ENCODE measurements around the gene COX6A1. TPM values are rescaled to one million over a fixed set of nuclear protein-coding genes. Genes with fewer than 3 reads are reported as not detected.
"Not testable (repeated sequence)": the region's sequence is repeated elsewhere in the genome, so short reads cannot be mapped to it uniquely, and the experiment has no call there.

The COX6A1 gene
- total and polyA plus RNA-seq, 2 of the 13 experiments (the other 11 are each of a cell fraction or from before 2014, with no cell fraction given): 542 to 673 TPM

DNA sequence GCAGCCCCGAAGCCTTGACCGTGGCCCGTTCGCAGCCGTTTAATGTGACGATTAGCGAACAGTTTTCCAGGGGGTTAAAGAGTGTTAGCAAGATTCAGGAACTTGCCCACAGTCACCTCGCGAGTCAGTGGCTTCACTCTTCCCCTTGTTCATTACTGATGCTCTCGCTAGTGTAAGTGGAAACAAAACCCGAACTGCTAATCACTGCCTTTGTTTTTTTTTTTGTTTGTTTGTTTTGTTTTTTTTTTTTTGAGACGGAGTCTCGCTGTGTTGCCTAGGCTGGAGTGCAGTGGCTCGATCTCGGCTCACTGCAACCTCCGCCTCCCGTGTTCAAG is 8.9 kb downstream of the COX6A1 start:
- 0 out of 2 replicates have a peak, but pooled peaks have one; percentile 28 for TF ChIP-seq CHCHD3 (CRISPR knock-in tag; IDR thresholded peaks at IDR 0.05)
- TF ChIP-seq, protein P1, sequence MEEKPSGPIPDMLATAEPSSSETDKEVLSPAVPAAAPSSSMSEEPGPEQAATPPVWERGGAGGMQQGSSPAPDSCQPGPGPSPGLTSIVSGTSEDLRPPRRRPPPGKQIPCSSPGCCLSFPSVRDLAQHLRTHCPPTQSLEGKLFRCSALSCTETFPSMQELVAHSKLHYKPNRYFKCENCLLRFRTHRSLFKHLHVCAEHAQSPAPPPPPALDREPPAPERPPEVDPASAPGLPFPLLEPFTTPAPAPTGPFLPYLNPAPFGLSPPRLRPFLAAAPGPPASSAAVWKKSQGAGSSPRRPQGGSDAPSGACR (CRISPR knock-in tag; IDR thresholded peaks at IDR 0.05): 0 out of 2 replicates have a peak, but pooled peaks have one; percentile 8
- TF ChIP-seq ZNF605 (CRISPR knock-in tag; IDR thresholded peaks at IDR 0.05): 0 out of 2 replicates have a peak, but pooled peaks have one; percentile 21
- DNase-seq (ENCODE audit: low spot score); H4K20me1 ChIP-seq (ENCODE audit: insufficient read depth, low read length); BruUV-seq (replicated peaks); CTCF ChIA-PET (ENCODE audit: low intra/inter-chr PET ratio, low total read pairs); in situ Hi-C loops (cut with HindIII; ENCODE audit: extremely low pct_ligation_motif_present, low pct_unique_long_range_greater_than_20kb); ATAC-seq; FAIRE-seq; H3K27me3 ChIP-seq (ENCODE audit: control insufficient read depth in 1 of 2, insufficient read depth in 2 of 2, low read length in 2 of 2); H2AFZ ChIP-seq (ENCODE audit: low read length); H3K9me3 ChIP-seq (ENCODE audit: low read length): not testable (repeated sequence)
- intact Hi-C loops (cut with micrococcal nuclease; ENCODE audit: unreplicated experiment): loop anchor here (2.0 kb wide), 1 partner anchor 22 kb away; the partner anchor contains the start of gene SRSF9
- Histone ChIP-seq H3K36me3 (replicated peaks in 1 of 2; ENCODE audit: control insufficient read depth in 1 of 2, insufficient read depth in 2 of 2, low read length in 2 of 2) (peaks cover 5 to 35% of the 10 kb centered on the region in 2 experiments), H3K79me2 (ENCODE audit: insufficient read depth, low read length) (peaks cover 60% of the 10 kb centered on the region), H3K9ac (ENCODE audit: insufficient read depth, low read depth, low read length) (peak overlapping the region; percentile 91), H3K4me1 (ENCODE audit: insufficient read depth, low read length) (peaks cover 30% of the 10 kb centered on the region), H3K4me3 (replicated peaks in 1 of 3; ENCODE audit: insufficient read depth in 1 of 3, low read depth in 2 of 3, low read length in 3 of 3) (peak overlapping the region; percentile 81 to 97 (median 82)), H3K4me2 (ENCODE audit: low read depth, low read length) (peak overlapping the region; percentile 87), H3K27ac (ENCODE audit: extremely low read length, insufficient read depth, low read length) (peak overlapping the region; percentile 84)
- POLR2A ChIA-PET: interaction anchor here (0.6 to 1.4 kb wide), 4 partner anchors 9 to 155 kb away, joined by 3 to 5 read pairs (median 3); partner anchors contain the start of genes COX6A1 and RNU4-2
- WGBS (ENCODE audit: low lambda C conversion rate): 0% methylated on average over 10 of the region's 17 CpGs

DNA sequence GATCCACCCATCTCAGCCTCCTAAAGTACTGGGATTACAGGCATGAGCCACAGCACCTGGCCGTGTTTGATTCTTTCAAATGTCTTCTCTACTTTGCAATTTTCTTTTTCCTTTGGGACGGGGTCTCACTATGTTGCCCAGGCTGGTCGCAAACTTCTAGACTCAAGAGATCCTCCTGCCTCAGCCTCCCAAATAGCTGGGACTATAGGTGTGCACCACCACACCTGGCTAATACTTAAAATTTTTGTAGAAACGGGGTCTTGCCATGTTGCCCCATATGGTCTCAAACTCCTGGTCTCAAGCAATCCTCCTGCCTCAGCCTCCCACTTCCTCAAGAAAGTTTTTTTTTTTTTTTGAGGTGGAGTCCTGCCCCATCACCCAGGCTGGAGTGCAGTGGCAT is 10.1 kb downstream of the COX6A1 start:
- in situ Hi-C loops (cut with HindIII; ENCODE audit: extremely low pct_ligation_motif_present, low pct_unique_long_range_greater_than_20kb) (no loop called here), intact Hi-C loops (cut with micrococcal nuclease; ENCODE audit: unreplicated experiment) (loop anchor here (2.0 kb wide), 1 partner anchor 21 kb away; the partner anchor contains the start of gene SRSF9)
- FAIRE-seq (no peak), ATAC-seq (no peak), DNase-seq (ENCODE audit: low spot score) (no peak)
- Histone ChIP-seq H3K36me3 (replicated peaks in 1 of 2; ENCODE audit: control insufficient read depth in 1 of 2, insufficient read depth in 2 of 2, low read length in 2 of 2) (peaks cover 5 to 33% of the 10 kb centered on the region in 2 experiments), H4K20me1 (ENCODE audit: insufficient read depth, low read length) (0 out of 2 replicates have a peak, but pooled peaks cover 2% of the 10 kb centered on the region), H3K4me1 (ENCODE audit: insufficient read depth, low read length) (peaks cover 30% of the 10 kb centered on the region), H3K79me2 (ENCODE audit: insufficient read depth, low read length) (peaks cover 60% of the 10 kb centered on the region), H3K27ac (ENCODE audit: extremely low read length, insufficient read depth, low read length) (no peak overlapping the region), H3K9me3 (ENCODE audit: low read length) (no peaks in the 10 kb centered on the region), H3K4me3 (replicated peaks in 1 of 3; ENCODE audit: insufficient read depth in 1 of 3, low read depth in 2 of 3, low read length in 3 of 3) (peak overlapping the region in 2 of 3 experiments; percentile 81 to 97; a peak in 1 of 6 replicates), H3K27me3 (ENCODE audit: control insufficient read depth in 1 of 2, insufficient read depth in 2 of 2, low read length in 2 of 2) (no peaks in the 10 kb centered on the region; a peak in 1 of 5 replicates), H2AFZ (ENCODE audit: low read length) (no peak overlapping the region), H3K9ac (ENCODE audit: insufficient read depth, low read depth, low read length) (peak overlapping the region; percentile 91; the same call in 1 of the 2 replicates), H3K4me2 (ENCODE audit: low read depth, low read length) (peak overlapping the region; percentile 87; the same call in 1 of the 2 replicates)
- CTCF ChIA-PET (ENCODE audit: low intra/inter-chr PET ratio, low total read pairs): no interaction called here
- POLR2A ChIA-PET: interaction anchor here (1.0 kb wide), 1 partner anchor 21 kb away, joined by 3 read pairs; the partner anchor contains the start of gene SRSF9
- peak; percentile 57 for TF ChIP-seq ZNF121 (CRISPR knock-in tag; IDR thresholded peaks at IDR 0.05)
- no peak for TF ChIP-seq CENPX (CRISPR knock-in tag; IDR thresholded peaks at IDR 0.05)
- BruUV-seq (replicated peaks): no TSS peak
- WGBS (ENCODE audit: low lambda C conversion rate): 98% methylated on average over 4 of the region's 4 CpGs

All from HepG2 (cell line).